WERI-Rb-1 (cell line): ENCODE results near the gene HHAT.

Experiments used
- DNase-seq: peaks from one replicate; pipeline ENCODE4 v3.0.0-alpha.2; 2020
- H3K27ac ChIP-seq: fragments of 250-450 bp; sonication (Bioruptor Pico); 2 replicates; pipeline ENCODE4 v1.5.1; 2020; ENCODE audit warnings: mild to moderate bottlenecking, moderate library complexity
- H3K27me3 ChIP-seq: fragments of 250-450 bp; sonication (Bioruptor Pico); 2 replicates; pipeline ENCODE4 v1.5.1; 2021; ENCODE audit warnings: mild to moderate bottlenecking, low read depth, moderate library complexity; ENCODE audit not compliant: insufficient read depth, severe bottlenecking
- H3K36me3 ChIP-seq: fragments of 250-450 bp; sonication (Bioruptor Pico); 2 replicates; pipeline ENCODE4 v1.5.1; 2020; ENCODE audit warnings: mild to moderate bottlenecking, moderate library complexity
- H3K4me3 ChIP-seq: 2 replicates; pipeline ENCODE4 v1.5.1; 2011; ENCODE audit warnings: low read depth, mild to moderate bottlenecking, control low read depth, low read length
- H3K9me3 ChIP-seq: fragments of 250-450 bp; sonication (Bioruptor Pico); 2 replicates; pipeline ENCODE4 v1.5.1; 2021; ENCODE audit warnings: mild to moderate bottlenecking, moderate library complexity; ENCODE audit not compliant: severe bottlenecking
- CTCF ChIP-seq: IDR thresholded peaks from 2 replicates; pipeline ENCODE4 v1.5.1; 2011; ENCODE audit warnings: low read depth, mild to moderate bottlenecking, control low read depth, inconsistent platforms, low read length

HHAT gene

GRCh38 chr1:210627755-210628154, 299.1 kb downstream of the HHAT start:
- no peak for DNase-seq
- Histone ChIP-seq H3K9me3 (no peaks in the 10 kb centered on the region), H3K36me3 (no peaks in the 10 kb centered on the region), H3K4me3 (no peak overlapping the region), H3K27me3 (no peaks in the 10 kb centered on the region), H3K27ac (no peak overlapping the region)
- TF ChIP-seq CTCF: no peak

- Histone ChIP-seq H3K9me3 (no peaks in the 10 kb centered on the region), H3K4me3 (no peak overlapping the region), H3K27ac (no peak overlapping the region), H3K36me3 (no peaks in the 10 kb centered on the region), H3K27me3 (no peaks in the 10 kb centered on the region)
- no peak for DNase-seq
- no peak for TF ChIP-seq CTCF
Observed at GRCh38 chr1:210629276-210629675, 300.6 kb downstream of the HHAT start.

GRCh38 chr1:210631399-210631798, 302.7 kb downstream of the HHAT start:
- Histone ChIP-seq H3K27me3 (no peaks in the 10 kb centered on the region), H3K36me3 (no peaks in the 10 kb centered on the region), H3K9me3 (no peaks in the 10 kb centered on the region), H3K27ac (no peak overlapping the region), H3K4me3 (no peak overlapping the region)
- no peak for TF ChIP-seq CTCF
- DNase-seq: no peak

GRCh38 chr1:210633140-210633539, 304.4 kb downstream of the HHAT start:
- TF ChIP-seq CTCF: no peak
- no peak for DNase-seq
- Histone ChIP-seq H3K9me3 (no peaks in the 10 kb centered on the region), H3K36me3 (no peaks in the 10 kb centered on the region), H3K4me3 (no peak overlapping the region), H3K27ac (no peak overlapping the region), H3K27me3 (no peaks in the 10 kb centered on the region)

- TF ChIP-seq CTCF: no peak
- Histone ChIP-seq H3K4me3 (no peak overlapping the region), H3K27ac (no peak overlapping the region), H3K27me3 (no peaks in the 10 kb centered on the region), H3K9me3 (no peaks in the 10 kb centered on the region), H3K36me3 (no peaks in the 10 kb centered on the region)
- DNase-seq: no peak
Observed at GRCh38 chr1:210633636-210634035, 304.9 kb downstream of the HHAT start.

GRCh38 chr1:210635108-210635507, 306.4 kb downstream of the HHAT start:
- Histone ChIP-seq H3K9me3 (no peaks in the 10 kb centered on the region), H3K27ac (no peak overlapping the region), H3K4me3 (no peak overlapping the region), H3K27me3 (no peaks in the 10 kb centered on the region), H3K36me3 (no peaks in the 10 kb centered on the region)
- TF ChIP-seq CTCF: no peak
- DNase-seq: no peak
